Psoas muscle (tissue), 8 donors: ENCODE results near the gene AMN1. TPM values are rescaled to one million over a fixed set of nuclear protein-coding genes. Genes with fewer than 3 reads are reported as not detected.
"Not testable (repeated sequence)": the region's sequence is repeated elsewhere in the genome, so short reads cannot be mapped to it uniquely, and the experiment has no call there.

Experiments used
- ATAC-seq, 4 donors: fragments of 200-7000 bp; cut with Tn5 transposase; one replicate each; pipeline ENCODE4 v1.9.1; 2020; ENCODE audit warnings: moderate library complexity in 3 of 4, mild to moderate bottlenecking in 2 of 4
- DNase-seq, 2 donors: peaks; one replicate each; pipeline ENCODE4 v3.0.0-alpha.2; 2020
- H3K27ac ChIP-seq: fragments of 200-600 bp; one replicate; pipeline ENCODE4 v1.8.0; 2022
- H3K27me3 ChIP-seq, 3 donors: fragments of 200-600 bp in 1 of 3; one replicate each; pipeline versions ENCODE4 v1.6.1 to v1.8.0; 2013 to 2022; ENCODE audit warnings: low read length in 2 of 3, mild to moderate bottlenecking in 2 of 3, moderate library complexity in 1 of 3; ENCODE audit not compliant: insufficient read depth in 3 of 3
- H3K36me3 ChIP-seq, 2 donors: fragments of 200-600 bp in 1 of 2; one replicate each; pipeline versions ENCODE4 v1.6.1 to v1.8.0; 2013 to 2022; ENCODE audit warnings: low read depth in 1 of 2, mild to moderate bottlenecking in 1 of 2, moderate library complexity in 1 of 2; ENCODE audit not compliant: insufficient read depth in 1 of 2
- H3K4me1 ChIP-seq: fragments of 200-600 bp; one replicate; pipeline ENCODE4 v1.8.0; 2022
- H3K4me3 ChIP-seq: fragments of 200-600 bp; one replicate; pipeline ENCODE4 v1.8.0; 2022; ENCODE audit warnings: mild to moderate bottlenecking
- H3K9me3 ChIP-seq: fragments of 200-600 bp; one replicate; pipeline ENCODE4 v1.8.0; 2022
- CTCF ChIP-seq: fragments of 200-600 bp; IDR thresholded peaks from one replicate; pipeline ENCODE4 v1.8.0; 2022; ENCODE audit warnings: antibody characterized with exemption
- WGBS, 3 donors: extraction: QIAGEN DNeasy Blood & Tissue Kit; methylation state at CpG; one replicate each; pipeline versions ENCODE4 v1.1.6 to v1.1.7; 2013; 5-methylcytosine and 5-hydroxymethylcytosine counted together
- intact Hi-C, 2 donors: fragments of 100-400 bp; cut with DNase I; formaldehyde crosslinking; loops; one replicate each; pipeline versions ENCODE4 v1.11.0 to v1.14.2; 2022
- polyA plus RNA-seq, 3 donors: library from polyadenylated mRNA; stranded (reverse); fragments of 200-250 nt; gene quantifications; one replicate each; pipeline ENCODE4 v1.2.3, GENCODE V29; 2013
- total RNA-seq, 4 donors: library from RNA; stranded (reverse); fragmentation: NEBNext Ultra II Directional in 2 of 4; extraction: Animal tissue kit (Norgen Biotek cat#: 25700) in 2 of 4; gene quantifications; one replicate each; pipeline versions ENCODE4 v1.2.1 to v1.2.4, GENCODE V29; 2021 to 2023
- donor health status: healthy with polysubstance abuse.
- donor health status: DM: no; HTN: no; CAD: no; lungs with moderate emphysema.
- donor health status: Bipolar disorder and iron deficiency.
- donor health status: healthy.
- donor health status: DM: yes; HTN: yes; CAD: no.
- donor health status: DM: no; HTN: no; CAD: no.
- donor health status: DM: no; HTN: no; CAD: no.
- donor health status: DM: yes; HTN: yes; CAD: no.

Gene AMN1
- total and polyA plus RNA-seq, 7 donors = 10.4 to 30.0 (median 13.8) TPM

GRCh38 chr12:31712877-31713276 lies 15.9 kb downstream of the AMN1 start:
- H3K9me3 ChIP-seq = no peaks in the 10 kb centered on the region
- intact Hi-C loops = no loop called here

GRCh38 chr12:31710021-31710818 lies 18.6 kb downstream of the AMN1 start:
- peaks cover 3% of the 10 kb centered on the region for H3K9me3 ChIP-seq
- no peaks in the 10 kb centered on the region for H3K27me3 ChIP-seq
- ATAC-seq (no peak), DNase-seq (no peak)
- H3K27ac ChIP-seq = no peak overlapping the region
- no peak overlapping the region for H3K4me3 ChIP-seq
- intact Hi-C loops = no loop called here
- H3K36me3 ChIP-seq = peaks cover 0 to 18% of the 10 kb centered on the region in 2 donors
- WGBS, 3 donors = 85 to 86% (median 85%) methylated on average over 3 of the region's 3 CpGs
- TF ChIP-seq CTCF = no peak
- H3K4me1 ChIP-seq = no peaks in the 10 kb centered on the region

More at GRCh38 chr12:31712877-31713276, 15.9 kb downstream of the AMN1 start:
- no peak for DNase-seq
- no peak for ATAC-seq
- H3K4me3 ChIP-seq = no peak overlapping the region
- H3K27ac ChIP-seq = no peak overlapping the region
- H3K36me3 ChIP-seq = peaks cover 0 to 10% of the 10 kb centered on the region in 2 donors
- WGBS, 3 donors = 96 to 99% (median 98%) methylated on average over 5 of the region's 5 CpGs
- H3K4me1 ChIP-seq = no peaks in the 10 kb centered on the region
- no peaks in the 10 kb centered on the region for H3K27me3 ChIP-seq
- TF ChIP-seq CTCF = no peak

GRCh38 chr12:31708118-31708517 lies 20.7 kb downstream of the AMN1 start:
- H3K36me3 ChIP-seq = peaks cover 0 to 18% of the 10 kb centered on the region in 2 donors
- WGBS, 3 donors = 93 to 96% (median 95%) methylated on average over 7 of the region's 7 CpGs
- H3K27ac ChIP-seq, H3K27me3 ChIP-seq, DNase-seq, H3K4me3 ChIP-seq, ATAC-seq, H3K9me3 ChIP-seq, H3K4me1 ChIP-seq, intact Hi-C loops: not testable (repeated sequence)

GRCh38 chr12:31705621-31706020 lies 23.2 kb downstream of the AMN1 start:
- Histone ChIP-seq H3K27me3 (no peaks in the 10 kb centered on the region), H3K27ac (no peak overlapping the region), H3K4me3 (no peak overlapping the region), H3K4me1 (no peaks in the 10 kb centered on the region), H3K9me3 (peaks cover 3% of the 10 kb centered on the region), H3K36me3 (peaks cover 0 to 19% of the 10 kb centered on the region in 2 donors)
- 77 to 85% (median 78%) methylated on average over 2 of the region's 2 CpGs for WGBS, 3 donors
- DNase-seq = no peak
- intact Hi-C loops = no loop called here
- no peak for TF ChIP-seq CTCF
- ATAC-seq = no peak

GRCh38 chr12:31702047-31702446 lies 26.8 kb downstream of the AMN1 start:
- H3K9me3 ChIP-seq = no peaks in the 10 kb centered on the region
- DNase-seq = no peak
- peak; percentile 12 for TF ChIP-seq CTCF
- no peak for ATAC-seq
- no peak overlapping the region for H3K4me3 ChIP-seq
- peaks cover 0 to 37% of the 10 kb centered on the region in 2 donors for H3K36me3 ChIP-seq
- H3K4me1 ChIP-seq = no peaks in the 10 kb centered on the region
- intact Hi-C loops = no loop called here
- no peaks in the 10 kb centered on the region for H3K27me3 ChIP-seq
- no peak overlapping the region for H3K27ac ChIP-seq

GRCh38 chr12:31689921-31690320 lies 38.9 kb downstream of the AMN1 start:
- not testable (repeated sequence) for H3K9me3 ChIP-seq, ATAC-seq, H3K4me3 ChIP-seq, DNase-seq, H3K27me3 ChIP-seq, H3K27ac ChIP-seq, H3K4me1 ChIP-seq
- 95 to 98% (median 97%) methylated on average over 3 of the region's 3 CpGs for WGBS, 3 donors
- peaks cover 0 to 58% of the 10 kb centered on the region in 2 donors for H3K36me3 ChIP-seq
- intact Hi-C loops = loop anchor here in 1 of 2 donors (10.0 kb wide), 1 partner anchor 625 kb away; no protein-coding TSS in a partner anchor
